HepG2 (cell line): ENCODE results near the gene CASKIN1. TPM values are rescaled to one million over a fixed set of nuclear protein-coding genes. Genes with fewer than 3 reads are reported as not detected.

Experiments
- ATF7 ChIP-seq, 2 experiments: fragments of 450-650 bp in 1 of 2; sonication (generic) in 1 of 2; formaldehyde crosslinking in 1 of 2; IDR thresholded peaks; 2 replicates each; pipeline versions ENCODE4 v1.4.0 to v1.6.1; 2016 to 2020; ENCODE audit warnings: antibody characterized with exemption in 1 of 2, mild to moderate bottlenecking in 1 of 2, missing genetic modification reagents in 1 of 2
- GATAD2A ChIP-seq: IDR thresholded peaks from 2 replicates; pipeline ENCODE4 v1.6.1; 2016
- GLI4 ChIP-seq: sonication (generic); formaldehyde crosslinking; IDR thresholded peaks from 2 replicates; pipeline ENCODE4 v1.5.1; 2020; ENCODE audit warnings: missing genetic modification reagents, mild to moderate bottlenecking, moderate library complexity, borderline replicate concordance
- IKZF1 ChIP-seq: fragments of 450-650 bp; IDR thresholded peaks from 2 replicates; pipeline ENCODE4 v1.7.1; 2016
- MED1 ChIP-seq: sonication (generic); formaldehyde crosslinking; IDR thresholded peaks from 2 replicates; pipeline ENCODE4 v1.4.0; 2020; ENCODE audit warnings: missing genetic modification reagents
- PHF20 ChIP-seq: sonication (generic); formaldehyde crosslinking; IDR thresholded peaks from 2 replicates; pipeline ENCODE4 v1.5.0; 2020; ENCODE audit warnings: mild to moderate bottlenecking, missing genetic modification reagents
- RFX3 ChIP-seq: IDR thresholded peaks from 2 replicates; pipeline ENCODE4 v1.6.1; 2016; ENCODE audit warnings: missing biosample characterization, missing genetic modification reagents
- SMAD1 ChIP-seq: sonication (generic); formaldehyde crosslinking; IDR thresholded peaks from 2 replicates; pipeline ENCODE4 v1.4.0; 2020; ENCODE audit warnings: missing genetic modification reagents, low read depth, mild to moderate bottlenecking, borderline replicate concordance
- SRF ChIP-seq: IDR thresholded peaks from 2 replicates; pipeline ENCODE4 v1.6.1; 2011; ENCODE audit warnings: mild to moderate bottlenecking, low read depth, low read length, moderate library complexity
- ZFP36 ChIP-seq: fragments of 150-350 bp; IDR thresholded peaks from 2 replicates; pipeline ENCODE4 v1.6.1; 2018; ENCODE audit warnings: borderline replicate concordance, low read length, low read depth; ENCODE audit not compliant: partially characterized antibody
- ZNF431 ChIP-seq: sonication (generic); formaldehyde crosslinking; IDR thresholded peaks from 2 replicates; pipeline ENCODE4 v1.9.0; 2022; ENCODE audit warnings: missing genetic modification reagents, low read depth, mild to moderate bottlenecking, borderline replicate concordance
- ZNF550 ChIP-seq: sonication (generic); formaldehyde crosslinking; IDR thresholded peaks from 2 replicates; pipeline ENCODE4 v1.4.0; 2020; ENCODE audit warnings: mild to moderate bottlenecking, missing genetic modification reagents, borderline replicate concordance
- ZNF567 ChIP-seq: sonication (generic); formaldehyde crosslinking; IDR thresholded peaks from 2 replicates; pipeline ENCODE4 v1.8.1; 2023; ENCODE audit warnings: mild to moderate bottlenecking, missing genetic modification reagents, borderline replicate concordance
- ZNF619 ChIP-seq: sonication (generic); formaldehyde crosslinking; IDR thresholded peaks from 2 replicates; pipeline ENCODE4 v1.4.0; 2020; ENCODE audit warnings: mild to moderate bottlenecking, missing genetic modification reagents
- ZNF674 ChIP-seq: sonication (generic); formaldehyde crosslinking; IDR thresholded peaks from 2 replicates; pipeline ENCODE4 v1.5.0; 2020; ENCODE audit warnings: low read depth, mild to moderate bottlenecking, missing genetic modification reagents
- ZNF678 ChIP-seq: sonication (generic); formaldehyde crosslinking; IDR thresholded peaks from 2 replicates; pipeline ENCODE4 v1.4.0; 2020; ENCODE audit warnings: mild to moderate bottlenecking, missing genetic modification reagents
- ZNF749 ChIP-seq: sonication (generic); formaldehyde crosslinking; IDR thresholded peaks from 2 replicates; pipeline ENCODE4 v1.8.0; 2022; ENCODE audit warnings: mild to moderate bottlenecking, missing genetic modification reagents, moderate library complexity, borderline replicate concordance
- ZNF761 ChIP-seq: sonication (generic); formaldehyde crosslinking; conservative IDR thresholded peaks from 2 replicates; pipeline ENCODE4 v1.4.0; 2020; ENCODE audit warnings: mild to moderate bottlenecking, missing genetic modification reagents
- polyA plus RNA-seq, 8 experiments: library from polyadenylated mRNA; depleted of rRNA in 3 of 8; stranded (reverse) in 7 of 8; unstranded in 1 of 8; fragments of >200 nt; fragmentation: Illumina TruSeq in 4 of 8; extraction: Trizol in 4 of 8; gene quantifications; 2 replicates each; pipeline versions ENCODE4 v1.2.1 to v1.2.3, GENCODE V29; 2011 to 2016; ENCODE audit warnings: low read depth in 4 of 8, missing spikeins in 1 of 8, mixed read lengths in 1 of 8; ENCODE audit not compliant: insufficient read depth in 1 of 8
- total RNA-seq, 5 experiments: library from RNA; depleted of rRNA; stranded (reverse); fragments of >200 nt; fragmentation: Illumina TruSeq; extraction: Trizol; gene quantifications; 2 replicates each; pipeline ENCODE4 v1.2.3, GENCODE V29; 2016; ENCODE audit warnings: low read depth in 1 of 5
- TF ChIP-seq, protein P1 (sequence below): sonication (generic); formaldehyde crosslinking; conservative IDR thresholded peaks from 2 replicates; pipeline ENCODE4 v1.4.0; 2020; ENCODE audit warnings: missing genetic modification reagents
- TF ChIP-seq, protein P2 (sequence below): sonication (generic); formaldehyde crosslinking; IDR thresholded peaks from 2 replicates; pipeline ENCODE4 v1.5.0; 2020; ENCODE audit warnings: missing genetic modification reagents
- TF ChIP-seq, protein P3 (sequence below): sonication (generic); formaldehyde crosslinking; IDR thresholded peaks from 2 replicates; pipeline ENCODE4 v1.4.0; 2020; ENCODE audit warnings: missing genetic modification reagents
- TF ChIP-seq, protein P4 (sequence below): sonication (generic); formaldehyde crosslinking; IDR thresholded peaks from 2 replicates; pipeline ENCODE4 v1.8.0; 2022; ENCODE audit warnings: low read depth, missing genetic modification reagents

The CASKIN1 gene
- total and polyA plus RNA-seq, 2 of the 13 experiments (the other 11 are each of a cell fraction or from before 2014, with no cell fraction given) = 1.2 to 2.2 TPM

DNA sequence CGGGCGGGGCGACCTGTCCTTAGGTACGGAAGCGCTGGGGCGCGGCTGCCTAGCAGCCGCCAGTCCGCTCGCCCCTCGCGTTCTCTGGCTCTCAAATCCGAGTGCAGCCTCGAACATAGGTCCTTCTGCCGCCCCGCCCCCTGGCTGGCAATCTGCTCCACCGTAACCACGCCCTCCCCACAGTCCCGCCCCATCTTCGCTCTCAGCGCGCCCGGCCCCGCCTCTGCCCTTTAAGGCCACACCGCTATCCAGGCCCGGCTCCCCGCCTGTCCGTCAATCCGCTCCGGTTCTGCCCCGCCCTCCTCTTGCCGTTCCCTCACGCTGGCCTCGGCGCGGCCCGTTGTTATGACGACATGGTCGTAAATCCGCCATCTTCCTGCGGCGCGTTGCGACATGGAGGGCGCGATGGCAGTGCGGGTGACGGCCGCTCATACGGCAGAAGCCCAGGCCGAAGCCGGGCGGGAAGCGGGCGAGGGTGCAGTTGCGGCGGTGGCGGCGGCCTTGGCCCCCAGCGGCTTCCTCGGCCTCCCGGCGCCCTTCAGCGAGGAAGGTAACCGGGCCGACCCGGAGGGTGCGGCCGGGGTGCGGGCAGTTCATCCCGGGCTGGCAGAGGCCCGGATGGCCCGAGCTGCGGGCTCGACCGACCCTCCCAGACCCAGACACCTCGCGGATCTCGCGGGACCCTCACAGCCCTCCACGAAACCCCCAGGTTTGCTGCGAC lies 27.0 kb upstream of the CASKIN1 start, which contains the start of gene E4F1 (continued):
- TF ChIP-seq, protein P1, sequence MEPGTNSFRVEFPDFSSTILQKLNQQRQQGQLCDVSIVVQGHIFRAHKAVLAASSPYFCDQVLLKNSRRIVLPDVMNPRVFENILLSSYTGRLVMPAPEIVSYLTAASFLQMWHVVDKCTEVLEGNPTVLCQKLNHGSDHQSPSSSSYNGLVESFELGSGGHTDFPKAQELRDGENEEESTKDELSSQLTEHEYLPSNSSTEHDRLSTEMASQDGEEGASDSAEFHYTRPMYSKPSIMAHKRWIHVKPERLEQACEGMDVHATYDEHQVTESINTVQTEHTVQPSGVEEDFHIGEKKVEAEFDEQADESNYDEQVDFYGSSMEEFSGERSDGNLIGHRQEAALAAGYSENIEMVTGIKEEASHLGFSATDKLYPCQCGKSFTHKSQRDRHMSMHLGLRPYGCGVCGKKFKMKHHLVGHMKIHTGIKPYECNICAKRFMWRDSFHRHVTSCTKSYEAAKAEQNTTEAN = peak; percentile 53; the same call in 1 of the 2 replicates
- no peak for TF ChIP-seq ZNF567
- TF ChIP-seq SRF = peak; percentile 53; the same call in 1 of the 2 replicates
- TF ChIP-seq SMAD1 (CRISPR knock-in tag) = peak; percentile 73; the same call in 1 of the 2 replicates
- peak; percentile 78; the same call in 1 of the 2 replicates for TF ChIP-seq ZNF749 (CRISPR knock-in tag)
- TF ChIP-seq ZNF678 = no peak
- peak; percentile 56 for TF ChIP-seq MED1 (CRISPR knock-in tag)
- peak; percentile 95 for TF ChIP-seq RFX3
- TF ChIP-seq PHF20 = peak; percentile 78
- TF ChIP-seq ZNF674 (CRISPR knock-in tag) = no peak
- TF ChIP-seq GLI4 (CRISPR knock-in tag) = peak; percentile 75; the same call in 1 of the 2 replicates
- no peak for TF ChIP-seq IKZF1
- no peak; the same call in 1 of the 2 replicates for TF ChIP-seq GATAD2A (CRISPR knock-in tag)
- TF ChIP-seq ATF7 (IDR thresholded peaks at IDR 0.05) = peak; percentile 82
- TF ChIP-seq ATF7 (CRISPR knock-in tag; IDR thresholded peaks at IDR 0.05) = peak; percentile 83; the same call in 1 of the 2 replicates
- no peak for TF ChIP-seq ZNF431 (CRISPR knock-in tag)
- TF ChIP-seq ZNF619 (CRISPR knock-in tag) = no peak
- TF ChIP-seq, protein P2, sequence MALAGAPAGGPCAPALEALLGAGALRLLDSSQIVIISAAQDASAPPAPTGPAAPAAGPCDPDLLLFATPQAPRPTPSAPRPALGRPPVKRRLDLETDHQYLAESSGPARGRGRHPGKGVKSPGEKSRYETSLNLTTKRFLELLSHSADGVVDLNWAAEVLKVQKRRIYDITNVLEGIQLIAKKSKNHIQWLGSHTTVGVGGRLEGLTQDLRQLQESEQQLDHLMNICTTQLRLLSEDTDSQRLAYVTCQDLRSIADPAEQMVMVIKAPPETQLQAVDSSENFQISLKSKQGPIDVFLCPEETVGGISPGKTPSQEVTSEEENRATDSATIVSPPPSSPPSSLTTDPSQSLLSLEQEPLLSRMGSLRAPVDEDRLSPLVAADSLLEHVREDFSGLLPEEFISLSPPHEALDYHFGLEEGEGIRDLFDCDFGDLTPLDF (CRISPR knock-in tag) = peak; percentile 87; the same call in 1 of the 2 replicates
- TF ChIP-seq, protein P3, sequence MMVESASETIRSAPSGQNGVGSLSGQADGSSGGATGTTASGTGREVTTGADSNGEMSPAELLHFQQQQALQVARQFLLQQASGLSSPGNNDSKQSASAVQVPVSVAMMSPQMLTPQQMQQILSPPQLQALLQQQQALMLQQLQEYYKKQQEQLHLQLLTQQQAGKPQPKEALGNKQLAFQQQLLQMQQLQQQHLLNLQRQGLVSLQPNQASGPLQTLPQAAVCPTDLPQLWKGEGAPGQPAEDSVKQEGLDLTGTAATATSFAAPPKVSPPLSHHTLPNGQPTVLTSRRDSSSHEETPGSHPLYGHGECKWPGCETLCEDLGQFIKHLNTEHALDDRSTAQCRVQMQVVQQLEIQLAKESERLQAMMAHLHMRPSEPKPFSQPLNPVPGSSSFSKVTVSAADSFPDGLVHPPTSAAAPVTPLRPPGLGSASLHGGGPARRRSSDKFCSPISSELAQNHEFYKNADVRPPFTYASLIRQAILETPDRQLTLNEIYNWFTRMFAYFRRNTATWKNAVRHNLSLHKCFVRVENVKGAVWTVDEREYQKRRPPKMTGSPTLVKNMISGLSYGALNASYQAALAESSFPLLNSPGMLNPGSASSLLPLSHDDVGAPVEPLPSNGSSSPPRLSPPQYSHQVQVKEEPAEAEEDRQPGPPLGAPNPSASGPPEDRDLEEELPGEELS (CRISPR knock-in tag) = peak; percentile 41; the same call in 1 of the 2 replicates
- TF ChIP-seq, protein P4, sequence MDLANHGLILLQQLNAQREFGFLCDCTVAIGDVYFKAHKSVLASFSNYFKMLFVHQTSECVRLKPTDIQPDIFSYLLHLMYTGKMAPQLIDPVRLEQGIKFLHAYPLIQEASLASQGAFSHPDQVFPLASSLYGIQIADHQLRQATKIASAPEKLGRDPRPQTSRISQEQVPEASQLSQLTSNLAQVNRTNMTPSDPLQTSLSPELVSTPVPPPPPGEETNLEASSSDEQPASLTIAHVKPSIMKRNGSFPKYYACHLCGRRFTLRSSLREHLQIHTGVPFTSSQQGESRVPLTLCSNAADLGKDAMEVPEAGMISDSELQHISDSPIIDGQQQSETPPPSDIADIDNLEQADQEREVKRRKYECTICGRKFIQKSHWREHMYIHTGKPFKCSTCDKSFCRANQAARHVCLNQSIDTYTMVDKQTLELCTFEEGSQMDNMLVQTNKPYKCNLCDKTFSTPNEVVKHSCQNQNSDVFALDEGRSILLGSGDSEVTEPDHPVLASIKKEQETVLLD (CRISPR knock-in tag) = peak; percentile 97
- TF ChIP-seq ZNF550 (CRISPR knock-in tag) = no peak
- no peak for TF ChIP-seq ZFP36
- TF ChIP-seq ZNF761 (CRISPR knock-in tag) = peak; percentile 78; the same call in 1 of the 2 replicates
